Sigmoid colon (tissue), 4 donors: Measurements from ENCODE around the gene SERPINA4.

Experiments used
- EP300 ChIP-seq, 4 donors: sonication (generic); formaldehyde crosslinking; IDR thresholded peaks; one replicate each; pipeline ENCODE4 v1.6.1; 2017; ENCODE audit warnings: antibody characterized with exemption in 4 of 4
- POLR2A ChIP-seq, 2 donors: fragments of 450-650 bp; IDR thresholded peaks; one replicate each; pipeline ENCODE4 v1.6.1; 2016; ENCODE audit warnings: antibody characterized with exemption in 2 of 2, mild to moderate bottlenecking in 2 of 2, moderate library complexity in 2 of 2

GRCh38 chr14:94593749-94594431 is 32.6 kb downstream of the SERPINA4 start:
- no peak for TF ChIP-seq POLR2A (IDR thresholded peaks at IDR 0.05)
- TF ChIP-seq EP300 (IDR thresholded peaks at IDR 0.05) = no peak
